ENCODE measurements around the gene TUBG1. TPM values are rescaled to one million over a fixed set of nuclear protein-coding genes. Genes with fewer than 3 reads are reported as not detected.

Gene TUBG1
- total RNA-seq, 1 donor: 52.2 TPM

DNA sequence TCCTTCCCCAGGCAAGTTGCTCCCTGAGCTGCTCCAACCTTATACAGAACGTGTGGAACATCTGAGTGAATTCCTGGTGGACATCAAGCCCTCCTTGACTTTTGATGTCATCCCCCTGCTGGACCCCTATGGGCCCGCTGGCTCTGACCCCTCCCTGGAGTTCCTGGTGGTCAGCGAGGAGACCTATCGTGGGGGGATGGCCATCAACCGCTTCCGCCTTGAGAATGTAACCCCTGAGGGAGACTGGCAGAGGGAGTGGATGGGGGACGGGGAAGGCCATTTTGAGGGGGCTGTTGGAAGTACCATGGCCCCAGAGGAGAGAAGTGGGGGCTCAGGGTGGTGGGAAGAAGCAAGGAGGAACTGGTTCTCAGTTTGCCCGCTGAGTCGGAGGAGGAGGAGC is 45.5 kb upstream of the TUBG1 start:
- TF ChIP-seq, protein P1, sequence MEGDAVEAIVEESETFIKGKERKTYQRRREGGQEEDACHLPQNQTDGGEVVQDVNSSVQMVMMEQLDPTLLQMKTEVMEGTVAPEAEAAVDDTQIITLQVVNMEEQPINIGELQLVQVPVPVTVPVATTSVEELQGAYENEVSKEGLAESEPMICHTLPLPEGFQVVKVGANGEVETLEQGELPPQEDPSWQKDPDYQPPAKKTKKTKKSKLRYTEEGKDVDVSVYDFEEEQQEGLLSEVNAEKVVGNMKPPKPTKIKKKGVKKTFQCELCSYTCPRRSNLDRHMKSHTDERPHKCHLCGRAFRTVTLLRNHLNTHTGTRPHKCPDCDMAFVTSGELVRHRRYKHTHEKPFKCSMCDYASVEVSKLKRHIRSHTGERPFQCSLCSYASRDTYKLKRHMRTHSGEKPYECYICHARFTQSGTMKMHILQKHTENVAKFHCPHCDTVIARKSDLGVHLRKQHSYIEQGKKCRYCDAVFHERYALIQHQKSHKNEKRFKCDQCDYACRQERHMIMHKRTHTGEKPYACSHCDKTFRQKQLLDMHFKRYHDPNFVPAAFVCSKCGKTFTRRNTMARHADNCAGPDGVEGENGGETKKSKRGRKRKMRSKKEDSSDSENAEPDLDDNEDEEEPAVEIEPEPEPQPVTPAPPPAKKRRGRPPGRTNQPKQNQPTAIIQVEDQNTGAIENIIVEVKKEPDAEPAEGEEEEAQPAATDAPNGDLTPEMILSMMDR (IDR thresholded peaks at IDR 0.05; ENCODE audit: insufficient read depth, low read depth, low read length): no peak
- DNase-seq (ENCODE audit: low read depth): no peak
- H3K4me3 ChIP-seq (ENCODE audit: low read depth, low read length): no peak overlapping the region

- H3K4me3 ChIP-seq (ENCODE audit: low read depth, low read length): no peak overlapping the region
- DNase-seq (ENCODE audit: low read depth): no peak
- TF ChIP-seq, protein P1 (IDR thresholded peaks at IDR 0.05; ENCODE audit: insufficient read depth, low read depth, low read length): no peak
These were observed 44.5 kb upstream of the TUBG1 start for GRCh38 chr17:42564815-42565522.

DNA sequence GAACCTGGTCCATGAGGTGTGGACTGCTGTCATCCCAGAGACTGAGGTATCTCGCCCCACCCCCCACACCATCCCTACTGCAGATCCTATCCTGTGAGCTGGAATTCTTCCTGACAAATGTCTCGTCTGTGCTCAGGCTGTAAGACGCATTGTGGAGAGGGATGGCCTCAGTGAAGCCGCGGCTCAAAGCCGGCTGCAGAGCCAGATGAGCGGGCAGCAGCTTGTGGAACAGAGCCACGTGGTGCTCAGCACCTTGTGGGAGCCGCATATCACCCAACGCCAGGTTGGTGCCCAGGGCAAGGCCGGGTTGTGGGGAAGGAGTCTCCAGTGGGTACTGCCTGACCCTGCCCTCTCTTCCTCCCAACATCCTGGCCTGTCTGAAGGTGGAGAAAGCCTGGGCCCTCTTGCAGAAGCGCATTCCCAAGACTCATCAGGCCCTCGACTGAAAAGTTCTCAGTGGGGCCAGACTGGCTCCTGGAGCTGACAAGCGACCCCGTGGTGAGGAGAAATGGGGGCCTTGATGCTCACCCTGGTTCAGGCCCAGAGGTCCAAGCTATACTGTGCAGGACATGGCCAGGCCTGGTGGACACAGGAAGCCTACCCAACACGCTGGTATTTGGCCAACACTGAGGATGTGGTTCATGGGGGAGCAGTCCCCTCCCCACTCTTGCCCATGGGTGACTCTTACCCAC is 43.8 kb upstream of the TUBG1 start:
- DNase-seq (ENCODE audit: low read depth): no peak
- TF ChIP-seq, protein P1 (IDR thresholded peaks at IDR 0.05; ENCODE audit: insufficient read depth, low read depth, low read length): no peak
- H3K4me3 ChIP-seq (ENCODE audit: low read depth, low read length): no peak overlapping the region

DNA sequence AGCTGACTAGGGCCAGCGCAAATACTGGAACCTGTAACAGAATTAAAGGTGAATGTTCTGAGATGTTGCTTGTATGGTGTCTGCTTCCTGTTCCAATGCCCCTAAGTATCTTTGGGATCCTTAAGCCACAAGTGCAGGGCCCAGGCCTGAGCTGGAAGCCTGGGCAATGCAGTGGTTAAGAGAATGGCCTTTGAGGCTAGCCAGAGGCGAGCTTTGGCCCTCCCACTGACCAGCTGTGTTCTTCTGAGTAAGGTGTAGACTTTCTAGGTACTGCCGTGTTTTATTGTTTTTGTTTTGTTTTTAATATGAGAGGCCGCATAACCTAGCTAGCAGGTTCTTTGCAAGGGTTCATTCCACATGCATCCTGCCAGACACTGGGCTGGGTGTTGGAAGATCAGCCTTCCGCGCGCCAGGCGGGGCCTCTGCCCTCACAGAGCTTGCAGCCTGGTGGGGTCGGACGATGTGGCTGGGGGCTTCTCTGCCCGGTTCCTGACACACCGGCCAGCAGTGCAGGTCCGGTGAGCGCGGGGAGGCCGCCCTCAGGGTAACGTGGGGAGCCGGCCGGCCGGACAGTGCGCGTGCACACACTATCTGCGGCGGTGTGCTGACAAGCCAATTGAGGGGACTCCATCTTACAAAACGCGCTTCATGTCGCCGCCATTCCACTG is 43.1 kb upstream of the TUBG1 start:
- TF ChIP-seq, protein P1 (IDR thresholded peaks at IDR 0.05; ENCODE audit: insufficient read depth, low read depth, low read length): no peak
- DNase-seq (ENCODE audit: low read depth): no peak
- peak overlapping the region; percentile 91 for H3K4me3 ChIP-seq (ENCODE audit: low read depth, low read length)

- TF ChIP-seq, protein P1 (IDR thresholded peaks at IDR 0.05; ENCODE audit: insufficient read depth, low read depth, low read length): no peak
- H3K4me3 ChIP-seq (ENCODE audit: low read depth, low read length): peak within 1 kb of the TSS; percentile 91
- peak; percentile 89 for DNase-seq (ENCODE audit: low read depth)
These were observed 42.5 kb upstream of the TUBG1 start, which contains the start of gene MLX for GRCh38 chr17:42566883-42567573. TSS of gene MLX (plus strand) at chr17:42567100. CDS start at chr17:42567125, 25 bp downstream.

GRCh38 chr17:42568341-42569111 is 41.0 kb upstream of the TUBG1 start:
- DNase-seq (ENCODE audit: low read depth): no peak
- H3K4me3 ChIP-seq (ENCODE audit: low read depth, low read length): no peak overlapping the region
- TF ChIP-seq, protein P1 (IDR thresholded peaks at IDR 0.05; ENCODE audit: insufficient read depth, low read depth, low read length): no peak
